IPS-15b (cell line): Measurements from ENCODE around the gene RAB22A.
A peak's percentile ranks its signal among the peaks of the same experiment; 100 is the strongest.

Experiments used
- H3K27me3 ChIP-seq: one replicate; pipeline ENCODE4 v1.6.1; 2013; ENCODE audit warnings: low read length; ENCODE audit not compliant: control insufficient read depth, insufficient read depth
- H3K36me3 ChIP-seq: one replicate; pipeline ENCODE4 v1.6.1; 2013; ENCODE audit warnings: low read length; ENCODE audit not compliant: control insufficient read depth, insufficient read depth
- H3K4me1 ChIP-seq: one replicate; pipeline ENCODE4 v1.6.1; 2013; ENCODE audit warnings: mild to moderate bottlenecking, low read length; ENCODE audit not compliant: control insufficient read depth, insufficient read depth
- H3K4me3 ChIP-seq: one replicate; pipeline ENCODE4 v1.5.1; 2013; ENCODE audit warnings: low read depth, low read length
- H3K9ac ChIP-seq: one replicate; pipeline ENCODE4 v1.6.1; 2013; ENCODE audit warnings: low read depth, mild to moderate bottlenecking, low read length
- H3K9me3 ChIP-seq: one replicate; pipeline ENCODE4 v1.6.1; 2013; ENCODE audit warnings: mild to moderate bottlenecking, low read length; ENCODE audit not compliant: control insufficient read depth, insufficient read depth

RAB22A gene

GRCh38 chr20:58309591-58310290 lies at the start of gene RAB22A:
TSS of gene RAB22A (plus strand) at chr20:58309715. CDS start at chr20:58309977, 262 bp downstream.
- Histone ChIP-seq H3K27me3 (no peaks in the 10 kb centered on the region), H3K4me1 (peaks cover 5% of the 10 kb centered on the region), H3K9me3 (no peaks in the 10 kb centered on the region), H3K9ac (peak within 1 kb of the TSS; percentile 87), H3K36me3 (peaks cover 3% of the 10 kb centered on the region), H3K4me3 (peak within 1 kb of the TSS; percentile 88)

- H3K4me3 ChIP-seq, result no peak overlapping the region
- H3K27me3 ChIP-seq, result no peaks in the 10 kb centered on the region
- no peak overlapping the region for H3K9ac ChIP-seq
- no peaks in the 10 kb centered on the region for H3K36me3 ChIP-seq
- no peaks in the 10 kb centered on the region for H3K9me3 ChIP-seq
- H3K4me1 ChIP-seq, result peaks cover 11% of the 10 kb centered on the region
Observed at GRCh38 chr20:58260006-58260405, 49.5 kb upstream of the RAB22A start.

GRCh38 chr20:58261660-58262059 lies 47.9 kb upstream of the RAB22A start:
- Histone ChIP-seq H3K4me1 (peaks cover 11% of the 10 kb centered on the region), H3K27me3 (no peaks in the 10 kb centered on the region), H3K9me3 (no peaks in the 10 kb centered on the region), H3K4me3 (no peak overlapping the region), H3K9ac (no peak overlapping the region), H3K36me3 (no peaks in the 10 kb centered on the region)

GRCh38 chr20:58264271-58264670 lies 45.2 kb upstream of the RAB22A start:
- no peak overlapping the region for H3K9ac ChIP-seq
- H3K27me3 ChIP-seq, result no peaks in the 10 kb centered on the region
- H3K4me3 ChIP-seq, result no peak overlapping the region
- H3K9me3 ChIP-seq, result no peaks in the 10 kb centered on the region
- H3K4me1 ChIP-seq, result peaks cover 2% of the 10 kb centered on the region
- peaks cover 3% of the 10 kb centered on the region for H3K36me3 ChIP-seq

GRCh38 chr20:58267389-58268215 lies 41.9 kb upstream of the RAB22A start:
- peaks cover 7% of the 10 kb centered on the region for H3K36me3 ChIP-seq
- H3K4me1 ChIP-seq, result no peaks in the 10 kb centered on the region
- no peak overlapping the region for H3K4me3 ChIP-seq
- no peak overlapping the region for H3K9ac ChIP-seq
- no peaks in the 10 kb centered on the region for H3K27me3 ChIP-seq
- no peaks in the 10 kb centered on the region for H3K9me3 ChIP-seq

- Histone ChIP-seq H3K4me3 (no peak overlapping the region), H3K27me3 (no peaks in the 10 kb centered on the region), H3K9ac (no peak overlapping the region), H3K4me1 (no peaks in the 10 kb centered on the region), H3K9me3 (no peaks in the 10 kb centered on the region), H3K36me3 (peaks cover 7% of the 10 kb centered on the region)
Observed at GRCh38 chr20:58268421-58268821, 41.1 kb upstream of the RAB22A start.

GRCh38 chr20:58268936-58269619 lies 40.4 kb upstream of the RAB22A start:
- Histone ChIP-seq H3K4me3 (no peak overlapping the region), H3K27me3 (no peaks in the 10 kb centered on the region), H3K9ac (no peak overlapping the region), H3K4me1 (no peaks in the 10 kb centered on the region), H3K36me3 (peaks cover 7% of the 10 kb centered on the region), H3K9me3 (no peaks in the 10 kb centered on the region)

- no peak overlapping the region for H3K4me3 ChIP-seq
- no peak overlapping the region for H3K9ac ChIP-seq
- peaks cover 7% of the 10 kb centered on the region for H3K36me3 ChIP-seq
- no peaks in the 10 kb centered on the region for H3K27me3 ChIP-seq
- no peaks in the 10 kb centered on the region for H3K4me1 ChIP-seq
- no peaks in the 10 kb centered on the region for H3K9me3 ChIP-seq
Observed at GRCh38 chr20:58271606-58272351, 37.7 kb upstream of the RAB22A start.

GRCh38 chr20:58274384-58274783 lies 35.1 kb upstream of the RAB22A start:
- Histone ChIP-seq H3K4me3 (no peak overlapping the region), H3K9ac (no peak overlapping the region), H3K36me3 (peaks cover 4% of the 10 kb centered on the region), H3K9me3 (no peaks in the 10 kb centered on the region), H3K4me1 (no peaks in the 10 kb centered on the region), H3K27me3 (no peaks in the 10 kb centered on the region)

- Histone ChIP-seq H3K27me3 (no peaks in the 10 kb centered on the region), H3K36me3 (no peaks in the 10 kb centered on the region), H3K9me3 (no peaks in the 10 kb centered on the region), H3K9ac (no peak overlapping the region), H3K4me1 (no peaks in the 10 kb centered on the region), H3K4me3 (no peak overlapping the region)
Observed at GRCh38 chr20:58277107-58277506, 32.4 kb upstream of the RAB22A start.
